ENCODE data around the gene CCDC93.
"Not testable (repeated sequence)": the region's sequence is repeated elsewhere in the genome, so short reads cannot be mapped to it uniquely, and the experiment has no call there.

CCDC93 gene

DNA sequence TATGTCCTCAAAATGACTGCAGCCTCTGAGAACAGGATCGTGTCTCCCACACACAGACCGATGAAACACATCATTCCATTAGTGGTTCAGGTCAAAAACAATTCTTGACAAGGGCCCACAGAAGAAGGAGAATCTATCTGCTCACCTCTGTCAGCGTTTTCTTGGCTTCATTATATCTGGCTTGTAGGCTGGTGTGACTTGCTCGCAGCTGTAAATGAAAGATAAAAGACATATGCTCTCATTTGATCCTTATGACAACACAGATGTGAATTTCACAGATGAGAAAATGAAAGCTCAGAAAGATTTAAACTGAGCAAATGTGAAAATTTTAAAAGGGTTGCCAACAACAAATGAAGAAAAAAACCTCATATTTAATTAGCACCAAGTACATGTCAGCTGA is 61.6 kb downstream of the CCDC93 start:
- no peak for DNase-seq

DNA sequence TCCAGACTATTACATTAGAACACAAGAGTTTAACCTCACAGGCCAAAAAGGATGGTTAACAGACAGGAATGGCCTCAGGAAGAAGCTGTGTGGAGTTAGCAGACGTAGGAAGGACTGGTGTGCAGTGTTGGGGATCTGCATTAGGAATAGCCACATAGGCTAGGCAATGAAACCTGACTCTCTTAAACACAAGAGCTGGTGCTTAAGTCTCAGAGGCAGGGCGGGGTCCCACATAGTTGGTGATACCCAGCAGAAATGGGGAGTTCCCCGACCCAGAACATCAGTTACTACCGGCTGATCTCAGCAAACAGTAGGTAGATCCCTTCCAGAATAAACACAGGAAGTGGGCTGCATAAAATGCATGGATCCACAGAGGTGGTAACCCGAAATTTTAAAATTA is 64.1 kb downstream of the CCDC93 start:
- no peak for DNase-seq

DNA sequence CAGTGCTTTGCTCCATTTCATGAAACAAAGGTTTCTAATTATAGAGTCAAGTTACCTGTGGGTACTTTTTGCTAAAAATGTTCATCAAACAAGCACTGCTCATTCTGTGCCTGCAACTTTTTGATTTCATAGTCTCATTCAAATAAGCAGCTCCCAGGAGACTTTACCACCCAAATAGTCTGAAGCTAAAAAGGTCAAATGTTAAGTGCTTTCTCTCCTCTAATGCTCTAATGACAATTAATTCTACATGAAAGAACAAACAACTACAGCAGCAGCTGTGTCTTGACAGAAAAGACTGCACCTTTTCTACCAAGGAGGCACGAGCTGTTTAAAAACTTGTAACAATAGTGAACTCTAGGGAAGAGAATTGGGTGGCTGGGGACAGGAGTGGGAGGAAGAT is 65.3 kb downstream of the CCDC93 start:
- no peak for DNase-seq

GRCh38 chr2:117945296-117945695 is 68.6 kb downstream of the CCDC93 start:
- no peak for DNase-seq

DNA sequence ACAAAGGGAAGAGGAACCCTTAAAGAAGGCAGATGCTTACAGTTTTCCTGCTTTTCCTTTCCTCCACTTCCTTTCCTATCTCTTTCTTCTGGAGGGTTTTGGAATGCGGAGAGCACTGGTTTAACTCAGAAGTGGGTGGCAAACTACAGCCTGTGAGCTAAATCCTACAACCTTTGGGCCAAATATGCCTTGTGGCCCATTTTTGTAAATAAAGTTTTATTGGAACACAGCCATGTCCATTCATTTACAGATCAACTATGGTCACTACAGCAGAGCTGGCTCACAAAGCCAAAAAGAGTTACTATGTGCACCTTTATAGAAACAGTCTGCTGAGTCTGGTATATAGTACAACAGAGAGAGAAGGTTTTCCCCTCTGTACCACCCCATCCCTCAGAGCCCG is 69.1 kb downstream of the CCDC93 start:
- DNase-seq, result no peak

- no peak for DNase-seq
Measured at GRCh38 chr2:117943013-117943672, 70.7 kb downstream of the CCDC93 start.

- DNase-seq, result no peak
Measured at GRCh38 chr2:117942551-117942950, 71.3 kb downstream of the CCDC93 start.

DNA sequence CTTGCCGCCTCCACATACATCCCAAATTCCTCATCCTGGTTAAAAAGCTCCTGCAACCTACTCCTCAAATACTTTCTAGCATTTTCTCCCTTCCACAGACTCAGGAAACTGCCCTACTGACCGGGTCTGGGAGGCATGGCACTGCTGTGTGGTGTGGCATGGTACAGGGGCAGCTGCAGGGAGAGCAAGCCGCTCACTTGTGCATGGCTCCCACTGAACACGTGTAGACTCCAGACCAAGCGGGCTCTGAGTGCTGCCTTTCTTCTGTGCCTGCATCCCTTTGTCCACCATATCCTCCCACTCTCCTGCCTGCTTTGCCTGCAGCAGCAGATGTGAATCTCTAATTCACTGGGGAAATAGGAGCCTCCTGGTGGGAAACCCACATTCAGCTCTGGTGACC is 72.2 kb downstream of the CCDC93 start:
- DNase-seq, result no peak

DNA sequence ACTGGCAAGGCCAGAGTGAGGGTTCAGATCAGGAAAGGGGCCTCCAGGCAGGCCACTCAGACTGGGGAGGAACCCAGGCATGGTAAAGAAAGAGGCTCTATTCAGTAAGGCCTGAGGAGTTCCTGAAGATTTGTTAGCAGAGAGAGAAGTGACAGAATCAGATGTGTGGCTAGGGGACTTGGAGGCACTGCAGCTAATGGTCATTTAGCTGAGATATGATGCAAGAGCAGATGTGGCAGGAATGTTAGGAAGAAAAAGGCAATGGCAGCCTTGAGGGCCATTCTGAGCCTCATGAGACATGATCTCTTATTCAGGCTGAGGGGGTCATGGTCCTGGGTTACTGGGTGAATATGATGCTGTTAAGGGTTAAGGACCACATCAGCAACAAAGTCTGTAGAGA is 73.4 kb downstream of the CCDC93 start:
- no peak for DNase-seq

DNA sequence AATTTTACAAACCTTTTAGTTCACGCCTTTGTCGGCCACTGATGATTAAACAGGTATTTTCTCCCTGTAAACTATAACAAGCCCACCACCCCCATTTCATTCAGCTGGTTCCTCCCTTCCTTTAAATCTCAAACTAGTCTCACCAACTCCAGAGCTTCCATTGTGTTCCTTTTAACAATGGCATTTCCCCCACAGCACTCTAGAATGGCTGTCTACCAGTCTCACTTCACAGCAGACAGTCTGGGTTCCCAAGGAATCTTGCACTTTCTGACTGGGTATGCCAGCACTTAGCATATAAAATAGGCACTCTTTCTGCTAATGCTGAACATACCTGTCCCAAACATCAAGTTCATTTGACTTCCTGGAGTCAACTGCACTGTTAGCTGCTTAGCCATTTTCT is 75.3 kb downstream of the CCDC93 start:
- no peak for DNase-seq

DNA sequence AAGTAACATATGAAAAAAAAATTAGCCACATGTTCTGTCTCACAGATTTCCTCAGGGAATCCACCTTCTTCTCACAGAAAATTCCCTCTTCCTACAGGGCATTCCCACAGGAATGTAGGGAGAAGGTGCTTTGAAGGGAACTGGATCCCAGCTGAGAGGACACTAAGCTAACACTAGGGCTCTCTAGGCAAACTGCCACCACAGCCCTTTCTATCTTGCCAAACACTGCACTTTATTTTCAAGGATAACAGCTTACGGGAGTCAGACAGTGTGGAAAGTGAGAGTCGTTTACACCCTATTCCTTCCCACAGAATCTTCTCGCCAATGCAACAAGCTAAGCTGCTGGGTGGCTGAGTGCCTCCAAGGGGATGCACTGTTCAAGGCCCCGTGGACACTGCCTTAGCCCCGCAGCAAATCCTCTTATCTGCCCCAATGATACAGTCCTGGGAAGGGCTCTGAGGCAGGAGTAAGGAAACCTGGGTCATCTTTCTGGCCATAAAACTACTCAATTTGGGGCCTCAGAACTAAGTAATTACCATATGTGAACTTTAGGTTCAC is 76.9 kb downstream of the CCDC93 start:
- DNase-seq, result no peak

GRCh38 chr2:117935954-117936353 is 77.9 kb downstream of the CCDC93 start:
- no peak for DNase-seq

- no peak for DNase-seq
Measured at GRCh38 chr2:117935456-117935855, 78.4 kb downstream of the CCDC93 start.

DNA sequence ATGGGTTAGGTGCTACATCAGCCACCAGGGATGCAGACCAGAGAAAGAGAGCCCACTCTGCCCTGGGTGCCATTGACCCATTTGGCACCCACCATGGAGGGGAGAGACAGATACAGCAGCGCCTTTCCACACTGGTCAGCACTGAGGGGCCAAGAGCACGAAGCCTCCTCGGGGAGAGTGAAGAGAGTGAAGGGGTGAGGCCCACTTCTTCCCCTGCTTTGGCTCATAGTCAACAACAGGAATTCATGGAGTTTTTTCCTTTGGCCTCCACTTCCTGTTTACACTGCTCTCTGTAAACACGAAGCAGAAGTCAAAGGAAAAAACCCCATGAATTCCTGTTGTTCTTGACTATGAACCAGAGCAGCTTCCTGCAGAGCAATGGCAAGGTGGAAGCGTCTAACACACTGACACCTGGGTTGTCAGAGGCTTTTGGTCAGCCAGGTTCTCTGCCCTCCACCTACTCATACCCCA is 80.0 kb downstream of the CCDC93 start:
- DNase-seq, result no peak

GRCh38 chr2:117931978-117932377 is 81.9 kb downstream of the CCDC93 start:
- DNase-seq, result no peak

DNA sequence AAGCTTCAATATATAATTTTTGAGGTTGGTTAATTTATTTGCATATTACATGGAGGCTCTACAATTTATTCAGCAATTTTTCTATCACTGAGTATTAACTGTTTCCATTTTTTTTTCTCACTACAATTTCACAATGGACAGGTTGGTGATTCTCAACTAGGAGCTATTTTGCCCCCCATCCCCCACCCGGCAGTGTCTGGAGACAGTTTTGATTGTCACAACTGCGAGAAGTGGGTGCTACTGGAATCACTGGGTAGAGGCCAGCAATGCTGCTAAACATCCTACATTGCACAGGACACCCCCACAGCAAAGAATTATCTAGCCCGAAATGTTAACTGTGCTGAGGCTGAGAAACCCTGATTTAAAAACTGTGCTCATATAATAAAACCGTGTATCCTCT is 82.6 kb downstream of the CCDC93 start:
- DNase-seq, result no peak

GRCh38 chr2:117930775-117931174 is 83.1 kb downstream of the CCDC93 start:
- no peak for DNase-seq

DNA sequence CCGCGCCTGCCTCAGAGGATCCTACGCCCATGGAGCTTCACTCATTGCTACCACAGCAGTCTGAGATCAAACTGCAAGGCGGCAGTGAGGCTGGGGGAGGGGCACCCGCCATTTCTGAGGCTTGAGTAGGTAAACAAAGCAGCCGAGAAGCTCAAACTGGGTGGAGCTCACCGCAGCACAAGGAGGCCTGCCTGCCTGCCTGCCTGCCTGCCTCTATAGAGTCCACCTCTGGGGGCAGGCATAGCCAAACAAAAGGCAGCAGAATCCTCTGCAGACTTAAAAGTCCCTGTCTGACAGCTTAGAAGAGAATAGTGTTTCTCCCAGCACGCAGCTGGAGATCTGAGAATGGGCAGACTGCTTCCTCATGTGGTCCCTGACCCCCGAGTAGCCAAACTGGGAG is 90.4 kb downstream of the CCDC93 start:
- DNase-seq, result not testable (repeated sequence)

- no peak for DNase-seq
Measured at GRCh38 chr2:117921520-117921919, 92.3 kb downstream of the CCDC93 start.

GRCh38 chr2:117918608-117919007 is 95.3 kb downstream of the CCDC93 start:
- DNase-seq, result no peak

DNA sequence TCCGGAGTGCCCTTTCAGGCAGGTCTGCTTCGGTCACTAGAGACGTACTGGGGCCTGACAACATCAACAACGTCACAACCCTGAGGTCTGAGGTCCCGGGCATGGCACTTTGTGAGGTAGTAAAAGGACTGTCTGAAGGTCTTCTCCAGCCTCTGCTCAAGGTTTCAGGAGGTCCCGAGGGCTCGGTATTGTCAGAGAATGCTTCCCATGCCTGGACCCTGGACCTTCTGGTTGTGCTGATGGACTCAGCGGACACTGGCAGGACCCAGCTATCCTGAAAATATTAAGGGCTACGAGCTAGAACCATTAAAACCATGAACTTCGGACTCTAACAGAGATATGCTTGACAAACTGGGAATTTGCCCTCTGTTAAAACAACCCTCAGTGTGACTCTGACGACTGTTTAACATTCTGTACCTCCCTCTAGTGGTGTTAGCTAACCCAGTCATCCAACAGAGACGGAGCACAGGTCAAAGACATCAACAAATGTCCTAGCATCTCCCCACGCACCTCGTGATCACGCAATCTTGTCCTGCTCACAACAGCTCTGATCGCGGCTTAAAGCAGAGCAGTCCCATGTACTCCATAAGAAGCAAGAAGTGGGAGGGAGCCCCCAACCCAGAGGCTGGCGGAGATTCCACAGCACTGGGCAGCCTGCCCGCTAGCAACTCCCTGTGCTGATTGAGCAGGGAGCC is 96.5 kb downstream of the CCDC93 start:
- DNase-seq, result no peak

DNA sequence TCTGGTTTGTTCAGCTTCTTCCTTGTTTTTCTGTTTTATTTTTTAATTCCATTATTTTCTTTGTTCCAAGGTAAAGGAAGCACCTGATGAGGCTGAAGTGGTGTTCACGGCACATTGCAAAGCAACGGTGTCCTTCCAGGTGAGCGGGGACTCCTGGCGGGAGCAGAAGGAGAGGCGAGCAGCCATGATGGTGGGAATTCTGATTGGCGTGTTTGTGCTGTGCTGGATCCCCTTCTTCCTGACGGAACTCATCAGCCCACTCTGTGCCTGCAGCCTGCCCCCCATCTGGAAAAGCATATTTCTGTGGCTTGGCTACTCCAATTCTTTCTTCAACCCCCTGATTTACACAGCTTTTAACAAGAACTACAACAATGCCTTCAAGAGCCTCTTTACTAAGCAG is 110.9 kb downstream of the CCDC93 start:
- DNase-seq, result no peak

- DNase-seq, result no peak
Measured at GRCh38 chr2:117888897-117889296, 125.0 kb downstream of the CCDC93 start.

DNA sequence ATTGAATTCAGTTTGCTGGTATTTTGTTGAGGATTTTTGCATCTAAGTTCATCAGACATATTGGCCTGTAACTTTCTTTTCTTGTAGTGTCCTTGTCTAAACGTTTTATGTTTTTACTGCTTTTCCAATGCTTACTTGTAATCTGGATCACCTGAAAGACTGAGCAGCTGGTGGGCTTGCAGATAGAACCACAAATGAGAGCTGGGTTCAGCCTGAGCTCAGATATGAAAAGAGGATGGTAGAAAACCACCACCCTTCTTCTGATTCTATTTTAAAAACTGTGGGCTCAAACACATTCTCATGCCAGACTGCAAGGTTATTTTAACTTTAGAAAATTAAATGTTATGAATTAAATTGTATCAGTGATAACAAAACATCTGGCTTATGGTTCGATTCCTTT is 128.6 kb downstream of the CCDC93 start:
- DNase-seq, result no peak

GRCh38 chr2:117879003-117879402 is 134.9 kb downstream of the CCDC93 start:
- no peak for DNase-seq

Data from NCI-H2107 (cell line).